GM20431 (cell line): ENCODE data around the gene CKAP4.

Experiments used
- in situ Hi-C: fragments of 300-500 bp; cut with MseI, MboI; formaldehyde crosslinking; loops from one replicate; pipeline ENCODE4 v1.15.0; 2020; ENCODE audit warnings: low sequenced_read_pairs; ENCODE audit not compliant: unreplicated experiment

Gene CKAP4

GRCh38 chr12:106211973-106212372, 35.8 kb downstream of the CKAP4 start:
- in situ Hi-C loops, result no loop called here

GRCh38 chr12:106205208-106206069, 42.4 kb downstream of the CKAP4 start:
- in situ Hi-C loops, result no loop called here

GRCh38 chr12:106204312-106204711, 43.5 kb downstream of the CKAP4 start:
- in situ Hi-C loops, result no loop called here

GRCh38 chr12:106197906-106198623, 49.8 kb downstream of the CKAP4 start:
- in situ Hi-C loops, result no loop called here

GRCh38 chr12:106195621-106196027, 52.2 kb downstream of the CKAP4 start:
- in situ Hi-C loops, result no loop called here

GRCh38 chr12:106194351-106194750, 53.5 kb downstream of the CKAP4 start:
- in situ Hi-C loops, result no loop called here

- in situ Hi-C loops, result no loop called here
These were observed 54.2 kb downstream of the CKAP4 start for GRCh38 chr12:106193394-106194215.

GRCh38 chr12:106192659-106193393, 55.0 kb downstream of the CKAP4 start:
- in situ Hi-C loops, result no loop called here

GRCh38 chr12:106190581-106190980, 57.2 kb downstream of the CKAP4 start:
- in situ Hi-C loops, result no loop called here

- in situ Hi-C loops, result no loop called here
These were observed 58.5 kb downstream of the CKAP4 start for GRCh38 chr12:106189341-106189740.

- in situ Hi-C loops, result no loop called here
These were observed 59.6 kb downstream of the CKAP4 start for GRCh38 chr12:106188256-106188655.
